Liver (tissue), 3 donors: Measurements from ENCODE around the gene USP15.

Source experiments
- CTCF ChIP-seq: fragments of 150-350 bp; IDR thresholded peaks from 2 replicates; pipeline ENCODE4 v1.5.1; 2017; ENCODE audit warnings: improper control_type of control experiment, low read depth, low read length; ENCODE audit not compliant: missing input control
- MAX ChIP-seq: IDR thresholded peaks from 2 replicates; pipeline ENCODE4 v1.6.1; 2016; ENCODE audit warnings: antibody characterized with exemption
- TAF1 ChIP-seq: conservative IDR thresholded peaks from 2 replicates; pipeline ENCODE4 v1.6.1; 2016; ENCODE audit warnings: antibody characterized with exemption, mild to moderate bottlenecking
- YY1 ChIP-seq: IDR thresholded peaks from 2 replicates; pipeline ENCODE4 v1.6.1; 2016; ENCODE audit warnings: antibody characterized with exemption, mild to moderate bottlenecking
- donor health status: healthy.
- donor health status: healthy.

GRCh38 chr12:62278022-62278421 lies 17.8 kb downstream of the USP15 start:
- no peak for TF ChIP-seq CTCF
- TF ChIP-seq TAF1 = no peak
- no peak for TF ChIP-seq MAX
- no peak for TF ChIP-seq YY1
